Thoracic aorta (tissue), 2 donors: ENCODE results near the gene DGKD. TPM values are rescaled to one million over a fixed set of nuclear protein-coding genes. Genes with fewer than 3 reads are reported as not detected.

Experiments used
- ATAC-seq: fragments of 150-250 bp; one replicate; pipeline ENCODE4 v1.8.0; 2017; ENCODE audit warnings: low read depth; ENCODE audit not compliant: insufficient number of reproducible peaks, low FRiP score
- DNase-seq: peaks from one replicate; pipeline ENCODE4 v3.0.0-alpha.2; 2020; ENCODE audit warnings: low spot score
- H3K27ac ChIP-seq, 2 donors: fragments of 200-600 bp; sonication (generic); 1 replicate in 1 of 2; 2 replicates in 1 of 2; pipeline ENCODE4 v1.5.1; 2016; ENCODE audit warnings: mild to moderate bottlenecking in 2 of 2, moderate library complexity in 2 of 2
- H3K27me3 ChIP-seq: fragments of 200-600 bp; sonication (generic); replicated peaks from 2 replicates; pipeline ENCODE4 v1.6.0; 2016; ENCODE audit warnings: mild to moderate bottlenecking; ENCODE audit not compliant: insufficient read depth
- H3K36me3 ChIP-seq: fragments of 200-600 bp; sonication (generic); one replicate; pipeline ENCODE4 v1.5.1; 2016
- H3K4me1 ChIP-seq, 2 donors: fragments of 200-600 bp; sonication (generic); 1 replicate in 1 of 2; 2 replicates in 1 of 2; pipeline versions ENCODE4 v1.5.1 to v1.6.0; 2016; ENCODE audit warnings: low read depth in 2 of 2, mild to moderate bottlenecking in 1 of 2; ENCODE audit not compliant: control insufficient read depth in 1 of 2
- H3K4me3 ChIP-seq: fragments of 200-600 bp; sonication (generic); 2 replicates; pipeline ENCODE4 v1.5.1; 2016; ENCODE audit warnings: mild to moderate bottlenecking
- H3K9me3 ChIP-seq: fragments of 200-600 bp; sonication (generic); 2 replicates; pipeline ENCODE4 v1.5.1; 2016
- total RNA-seq, 2 donors: library from RNA; depleted of rRNA; stranded (reverse); fragments of >200 nt; gene quantifications; one replicate each; pipeline versions ENCODE4 v1.1.0 to v1.2.3, GENCODE V29; 2016
- TF ChIP-seq, protein P1 (sequence below): fragments of 200-600 bp; sonication (generic); IDR thresholded peaks from one replicate; pipeline ENCODE4 v1.5.1; 2019; ENCODE audit warnings: antibody characterized with exemption

The DGKD gene
- total RNA-seq, 2 donors from 2014 or later: 47.3 to 47.9 TPM

DNA sequence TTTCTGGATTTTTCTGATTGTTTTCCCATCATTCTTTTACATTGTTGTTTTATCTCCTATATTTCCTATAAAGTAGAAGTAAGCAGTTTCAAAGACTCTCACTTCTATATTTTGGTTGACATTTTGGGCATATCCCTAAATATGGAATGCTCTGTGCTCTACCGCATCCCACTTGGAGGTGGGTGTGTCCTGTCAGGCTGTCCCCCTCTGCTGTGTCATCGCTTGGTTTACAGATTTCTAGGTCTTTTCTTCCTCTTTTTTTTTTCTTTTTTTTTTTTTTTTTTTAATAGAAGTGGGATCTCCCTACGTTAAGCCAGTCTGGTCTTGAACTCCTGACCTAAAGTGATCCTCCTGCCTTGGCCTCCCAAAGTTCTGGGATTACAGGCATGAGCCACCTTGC, 13.3 kb downstream of the DGKD start:
- Histone ChIP-seq H3K27ac (no peak overlapping the region), H3K36me3 (no peaks in the 10 kb centered on the region), H3K9me3 (peaks cover 3% of the 10 kb centered on the region), H3K4me1 (peaks cover 8 to 20% of the 10 kb centered on the region in 2 donors), H3K4me3 (no peak overlapping the region), H3K27me3 (no peaks in the 10 kb centered on the region)
- no peak for DNase-seq
- TF ChIP-seq, protein P1, sequence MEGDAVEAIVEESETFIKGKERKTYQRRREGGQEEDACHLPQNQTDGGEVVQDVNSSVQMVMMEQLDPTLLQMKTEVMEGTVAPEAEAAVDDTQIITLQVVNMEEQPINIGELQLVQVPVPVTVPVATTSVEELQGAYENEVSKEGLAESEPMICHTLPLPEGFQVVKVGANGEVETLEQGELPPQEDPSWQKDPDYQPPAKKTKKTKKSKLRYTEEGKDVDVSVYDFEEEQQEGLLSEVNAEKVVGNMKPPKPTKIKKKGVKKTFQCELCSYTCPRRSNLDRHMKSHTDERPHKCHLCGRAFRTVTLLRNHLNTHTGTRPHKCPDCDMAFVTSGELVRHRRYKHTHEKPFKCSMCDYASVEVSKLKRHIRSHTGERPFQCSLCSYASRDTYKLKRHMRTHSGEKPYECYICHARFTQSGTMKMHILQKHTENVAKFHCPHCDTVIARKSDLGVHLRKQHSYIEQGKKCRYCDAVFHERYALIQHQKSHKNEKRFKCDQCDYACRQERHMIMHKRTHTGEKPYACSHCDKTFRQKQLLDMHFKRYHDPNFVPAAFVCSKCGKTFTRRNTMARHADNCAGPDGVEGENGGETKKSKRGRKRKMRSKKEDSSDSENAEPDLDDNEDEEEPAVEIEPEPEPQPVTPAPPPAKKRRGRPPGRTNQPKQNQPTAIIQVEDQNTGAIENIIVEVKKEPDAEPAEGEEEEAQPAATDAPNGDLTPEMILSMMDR: no peak
- ATAC-seq: no peak

DNA sequence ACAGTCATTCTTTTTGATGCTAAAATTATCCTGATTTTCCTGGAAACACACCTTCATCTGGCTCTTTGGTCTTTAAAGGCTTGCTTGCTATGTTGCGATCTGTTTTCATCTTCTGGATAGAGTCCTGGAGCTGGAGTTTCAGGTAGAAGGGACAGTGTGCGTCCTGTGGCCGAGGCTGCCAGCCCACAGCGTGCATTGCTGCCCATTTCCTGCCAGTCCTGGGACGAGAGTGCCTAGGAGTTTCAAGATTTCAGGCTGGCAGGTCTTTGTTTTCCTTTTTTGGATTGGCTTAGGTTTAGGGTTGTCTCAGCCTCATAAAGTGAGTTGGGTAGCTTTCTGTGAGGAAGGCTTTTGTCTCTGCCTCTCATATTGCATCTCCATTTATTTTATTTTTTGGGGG, 14.5 kb downstream of the DGKD start:
- Histone ChIP-seq H3K9me3 (no peaks in the 10 kb centered on the region), H3K4me3 (no peak overlapping the region), H3K4me1 (peaks cover 8 to 20% of the 10 kb centered on the region in 2 donors), H3K27ac (no peak overlapping the region), H3K36me3 (no peaks in the 10 kb centered on the region), H3K27me3 (no peaks in the 10 kb centered on the region)
- ATAC-seq (no peak), DNase-seq (no peak)
- TF ChIP-seq, protein P1: no peak

DNA sequence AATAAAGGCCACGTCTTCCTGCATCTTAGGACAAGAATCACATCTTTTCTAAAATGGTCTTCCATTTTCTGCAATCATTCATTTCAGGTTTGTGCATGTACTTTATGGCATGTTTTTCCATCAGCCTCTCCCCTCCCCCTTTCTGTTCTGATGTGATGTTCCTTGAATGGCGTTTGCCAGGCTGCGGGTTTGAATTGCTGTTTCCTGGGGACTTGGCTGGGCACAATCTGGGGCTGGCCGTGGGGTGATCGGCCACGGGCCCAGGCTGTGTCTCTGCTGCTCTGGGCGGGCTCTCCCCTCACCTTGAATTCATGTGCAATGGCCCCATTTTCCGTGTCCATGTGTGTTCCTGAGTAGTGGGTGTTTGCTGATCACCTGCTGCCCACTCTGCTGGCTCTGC, 15.2 kb downstream of the DGKD start:
- ATAC-seq: no peak
- DNase-seq: no peak
- H3K27me3 ChIP-seq: no peaks in the 10 kb centered on the region
- H3K36me3 ChIP-seq: no peaks in the 10 kb centered on the region
- TF ChIP-seq, protein P1: no peak
- no peak overlapping the region for H3K27ac ChIP-seq
- H3K9me3 ChIP-seq: no peaks in the 10 kb centered on the region
- no peak overlapping the region for H3K4me3 ChIP-seq
- peaks cover 8 to 20% of the 10 kb centered on the region in 2 donors for H3K4me1 ChIP-seq

DNA sequence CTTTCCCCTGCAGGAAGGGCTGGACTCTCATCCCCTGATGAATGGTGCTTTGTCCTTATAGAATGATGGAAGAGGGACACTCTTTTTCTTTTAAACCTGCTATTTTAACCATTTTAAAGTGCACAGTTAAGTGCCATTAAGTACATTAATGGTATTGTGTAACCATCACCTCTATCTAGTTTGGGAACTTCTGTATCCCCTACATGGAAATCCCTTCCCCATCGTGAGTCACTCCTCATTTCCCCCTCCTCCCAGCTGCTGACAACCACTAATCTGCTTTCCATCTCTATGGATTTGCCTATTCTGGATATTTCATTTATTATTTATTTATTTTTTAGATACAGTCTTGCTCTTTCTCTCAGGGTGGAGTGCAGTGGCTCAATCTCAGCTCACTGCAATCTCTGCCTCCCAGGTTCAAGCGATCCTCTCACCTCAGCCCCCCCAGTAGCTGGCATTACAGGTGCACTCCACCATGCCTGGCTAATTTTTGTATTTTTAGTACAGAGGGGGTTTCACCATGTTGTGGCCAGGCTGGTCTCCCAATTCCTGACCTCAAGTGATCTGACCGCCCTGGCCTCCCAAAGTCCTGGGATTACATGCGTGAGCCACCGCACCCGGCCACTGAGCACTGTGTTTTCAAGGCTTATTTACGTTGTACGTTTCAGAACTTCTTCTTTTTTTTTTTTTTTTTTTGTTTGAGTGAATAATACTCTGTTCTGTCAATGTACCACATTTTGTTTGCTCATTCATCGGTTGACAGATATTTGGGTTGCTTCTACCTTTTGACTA, 15.8 kb downstream of the DGKD start:
- H3K27me3 ChIP-seq: no peaks in the 10 kb centered on the region
- H3K9me3 ChIP-seq: no peaks in the 10 kb centered on the region
- TF ChIP-seq, protein P1: no peak
- H3K4me1 ChIP-seq: peaks cover 8 to 20% of the 10 kb centered on the region in 2 donors
- no peak for DNase-seq
- H3K27ac ChIP-seq: no peak overlapping the region
- H3K4me3 ChIP-seq: no peak overlapping the region
- H3K36me3 ChIP-seq: no peaks in the 10 kb centered on the region
- ATAC-seq: no peak

DNA sequence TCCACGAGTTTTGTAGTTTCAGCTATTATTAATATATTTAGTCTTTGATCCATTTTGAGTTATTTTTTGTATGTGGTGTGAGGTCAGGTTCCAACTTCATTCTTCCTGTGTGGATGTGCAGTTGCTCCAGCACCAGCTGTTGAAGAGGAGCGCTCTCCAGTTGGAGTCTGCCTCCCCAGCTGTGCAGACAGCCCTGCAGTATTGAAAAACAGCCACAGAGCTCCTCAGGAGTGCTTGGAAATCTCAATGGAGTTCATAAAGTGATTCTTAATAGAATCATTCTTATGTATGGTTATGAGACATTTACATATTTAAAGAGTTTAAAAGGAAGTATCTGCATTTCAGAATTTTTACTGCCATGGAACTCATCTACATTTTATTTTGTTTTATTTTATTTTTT, 17.3 kb downstream of the DGKD start:
- DNase-seq: no peak
- TF ChIP-seq, protein P1: no peak
- Histone ChIP-seq H3K36me3 (no peaks in the 10 kb centered on the region), H3K27me3 (no peaks in the 10 kb centered on the region), H3K4me1 (peaks cover 8 to 20% of the 10 kb centered on the region in 2 donors), H3K27ac (no peak overlapping the region), H3K4me3 (no peak overlapping the region), H3K9me3 (no peaks in the 10 kb centered on the region)
- ATAC-seq: no peak
